Measurements from ENCODE around the gene ADORA1.

ADORA1 gene

DNA sequence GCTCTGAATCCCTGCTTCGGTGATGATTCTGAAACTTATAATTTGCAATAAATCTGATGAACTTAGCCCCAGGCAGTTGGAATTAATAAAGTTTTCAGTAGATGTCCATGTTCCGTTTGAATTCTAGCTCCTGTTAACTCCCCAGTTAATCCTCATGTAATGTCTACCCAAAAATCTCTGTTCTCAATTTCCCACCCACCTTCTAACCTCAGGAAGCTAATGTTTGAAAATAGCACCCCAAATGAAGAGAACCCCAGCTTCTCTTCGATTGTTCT lies 45.4 kb upstream of the ADORA1 start:
- TF ChIP-seq GLIS2 (tag by site-specific recombination; IDR thresholded peaks at IDR 0.05) (no peak), ZNF548 (tag by site-specific recombination; IDR thresholded peaks at IDR 0.05) (no peak), ZBTB11 (tag by site-specific recombination; conservative IDR thresholded peaks at IDR 0.05; ENCODE audit: low read depth) (no peak)
- TF ChIP-seq, protein P1, sequence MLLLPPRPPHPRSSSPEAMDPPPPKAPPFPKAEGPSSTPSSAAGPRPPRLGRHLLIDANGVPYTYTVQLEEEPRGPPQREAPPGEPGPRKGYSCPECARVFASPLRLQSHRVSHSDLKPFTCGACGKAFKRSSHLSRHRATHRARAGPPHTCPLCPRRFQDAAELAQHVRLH (tag by site-specific recombination; IDR thresholded peaks at IDR 0.05) = no peak
- POLR2A ChIA-PET = no interaction called here
- H3K36me3 ChIP-seq (ENCODE audit: control insufficient read depth in 2 of 2, insufficient read depth in 1 of 2, low read length in 2 of 2) = no peaks in the 10 kb centered on the region
- CTCF ChIA-PET = interaction anchor here (0.7 to 3.8 kb wide), 5 partner anchors 17 to 91 kb away, joined by 3 to 20 read pairs (median 3); no protein-coding TSS in a partner anchor
- H3K27ac ChIP-seq (ENCODE audit: extremely low read depth, low read depth, low read length) = no peak overlapping the region
- H3K4me1 ChIP-seq (ENCODE audit: control insufficient read depth, insufficient read depth, low read length) = no peaks in the 10 kb centered on the region
- no peak overlapping the region for H3K4me3 ChIP-seq (ENCODE audit: low read depth, low read length)
- no peaks in the 10 kb centered on the region for H3K9me3 ChIP-seq (ENCODE audit: control insufficient read depth, insufficient read depth, low read depth, low read length)

DNA sequence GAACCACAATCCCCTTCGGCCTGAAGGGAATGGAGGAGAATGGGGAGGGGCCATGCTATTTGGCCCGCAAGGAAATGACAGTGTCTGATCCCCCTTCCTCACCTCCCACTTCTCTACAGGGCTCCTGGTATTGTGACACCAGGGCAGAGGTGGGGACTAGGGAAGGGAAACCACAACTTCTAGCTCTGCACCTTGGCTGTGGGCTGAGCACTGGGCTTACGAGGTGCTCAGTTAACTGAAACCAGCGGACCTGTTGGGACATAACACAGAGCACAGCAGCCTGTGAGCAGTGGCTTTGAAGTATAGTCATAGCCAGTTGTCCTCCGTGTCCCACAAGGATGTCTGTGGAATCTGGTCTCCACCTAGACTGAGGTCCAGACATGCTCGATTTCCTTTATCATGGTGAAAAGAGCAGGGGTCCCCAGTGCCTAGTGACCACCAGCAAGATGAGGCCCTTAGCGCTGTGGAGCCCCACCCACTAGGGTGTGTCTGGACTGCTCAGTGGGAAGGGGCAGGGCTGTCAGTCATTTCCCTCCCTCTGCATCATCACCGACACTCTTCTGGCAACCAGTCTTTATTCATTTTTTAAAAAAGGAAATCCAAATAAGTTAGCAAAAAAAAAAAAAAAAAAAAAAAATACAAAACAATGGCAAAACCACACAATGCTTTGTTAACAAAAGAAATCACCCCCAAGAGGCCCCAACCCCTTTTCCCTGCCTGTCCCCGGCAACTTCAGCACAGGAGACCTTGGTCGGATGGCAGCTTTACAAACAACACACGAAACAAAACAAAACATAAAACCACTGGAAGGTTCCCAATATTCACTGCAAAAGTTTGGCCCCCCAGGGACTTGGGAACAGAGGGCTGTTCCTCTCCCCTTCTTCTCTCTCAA lies 44.7 kb upstream of the ADORA1 start:
- ChIA-PET CTCF (interaction anchor here (0.6 to 3.8 kb wide), 13 partner anchors 10 to 121 kb away, joined by 3 to 20 read pairs (median 3); no protein-coding TSS in a partner anchor), POLR2A (interaction anchor here (0.5 kb wide), 1 partner anchor 196 kb away, joined by 4 read pairs; no protein-coding TSS in a partner anchor)
- Histone ChIP-seq H3K9me3 (ENCODE audit: control insufficient read depth, insufficient read depth, low read depth, low read length) (no peaks in the 10 kb centered on the region), H3K36me3 (ENCODE audit: control insufficient read depth in 2 of 2, insufficient read depth in 1 of 2, low read length in 2 of 2) (no peaks in the 10 kb centered on the region), H3K4me3 (ENCODE audit: low read depth, low read length) (no peak overlapping the region), H3K27ac (ENCODE audit: extremely low read depth, low read depth, low read length) (no peak overlapping the region), H3K4me1 (ENCODE audit: control insufficient read depth, insufficient read depth, low read length) (no peaks in the 10 kb centered on the region)
- no peak for TF ChIP-seq ZNF624 (tag by site-specific recombination; IDR thresholded peaks at IDR 0.05)
- TF ChIP-seq ZSCAN16 (tag by site-specific recombination; IDR thresholded peaks at IDR 0.05) = peak; percentile 73; the same call in 1 of the 2 replicates

DNA sequence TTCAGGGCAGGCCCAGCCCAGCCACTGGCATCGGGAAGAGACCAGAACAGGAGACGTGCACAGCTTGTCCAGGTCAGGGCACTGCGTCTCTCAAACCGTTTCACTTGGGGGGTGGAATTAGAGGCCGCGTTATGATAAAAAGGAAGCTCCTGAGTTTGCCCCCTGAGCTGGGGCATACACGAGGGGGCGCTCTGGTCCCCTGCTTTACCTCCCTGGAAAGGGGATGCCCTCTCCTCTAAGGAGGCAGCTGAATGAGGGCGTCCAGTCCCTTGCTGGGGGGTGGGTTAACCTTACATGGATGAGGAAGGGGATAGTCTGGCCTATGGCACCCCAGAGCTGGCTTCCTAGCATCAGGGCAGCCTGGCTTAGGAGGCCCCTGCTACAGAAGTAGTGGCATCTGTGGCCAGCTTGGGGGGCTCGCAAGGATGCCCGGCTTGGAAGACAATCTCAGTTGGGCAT lies 44.0 kb upstream of the ADORA1 start:
- no peaks in the 10 kb centered on the region for H3K36me3 ChIP-seq (ENCODE audit: control insufficient read depth in 2 of 2, insufficient read depth in 1 of 2, low read length in 2 of 2)
- H3K27ac ChIP-seq (ENCODE audit: extremely low read depth, low read depth, low read length) = no peak overlapping the region
- H3K9me3 ChIP-seq (ENCODE audit: control insufficient read depth, insufficient read depth, low read depth, low read length) = no peaks in the 10 kb centered on the region
- no peak overlapping the region for H3K4me3 ChIP-seq (ENCODE audit: low read depth, low read length)
- ChIA-PET CTCF (interaction anchor here (0.6 to 3.8 kb wide), 18 partner anchors 10 to 186 kb away, joined by 3 to 20 read pairs (median 3); no protein-coding TSS in a partner anchor), POLR2A (no interaction called here)
- no peaks in the 10 kb centered on the region for H3K4me1 ChIP-seq (ENCODE audit: control insufficient read depth, insufficient read depth, low read length)
- TF ChIP-seq ZXDB (tag by site-specific recombination; IDR thresholded peaks at IDR 0.05) = no peak
- no peak for TF ChIP-seq MYNN (tag by site-specific recombination; IDR thresholded peaks at IDR 0.05; ENCODE audit: borderline replicate concordance)
- TF ChIP-seq, protein P2, sequence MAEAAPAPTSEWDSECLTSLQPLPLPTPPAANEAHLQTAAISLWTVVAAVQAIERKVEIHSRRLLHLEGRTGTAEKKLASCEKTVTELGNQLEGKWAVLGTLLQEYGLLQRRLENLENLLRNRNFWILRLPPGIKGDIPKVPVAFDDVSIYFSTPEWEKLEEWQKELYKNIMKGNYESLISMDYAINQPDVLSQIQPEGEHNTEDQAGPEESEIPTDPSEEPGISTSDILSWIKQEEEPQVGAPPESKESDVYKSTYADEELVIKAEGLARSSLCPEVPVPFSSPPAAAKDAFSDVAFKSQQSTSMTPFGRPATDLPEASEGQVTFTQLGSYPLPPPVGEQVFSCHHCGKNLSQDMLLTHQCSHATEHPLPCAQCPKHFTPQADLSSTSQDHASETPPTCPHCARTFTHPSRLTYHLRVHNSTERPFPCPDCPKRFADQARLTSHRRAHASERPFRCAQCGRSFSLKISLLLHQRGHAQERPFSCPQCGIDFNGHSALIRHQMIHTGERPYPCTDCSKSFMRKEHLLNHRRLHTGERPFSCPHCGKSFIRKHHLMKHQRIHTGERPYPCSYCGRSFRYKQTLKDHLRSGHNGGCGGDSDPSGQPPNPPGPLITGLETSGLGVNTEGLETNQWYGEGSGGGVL (tag by site-specific recombination; IDR thresholded peaks at IDR 0.05) = no peak
- TF ChIP-seq SP3 (tag by site-specific recombination; IDR thresholded peaks at IDR 0.05) = no peak
- TF ChIP-seq KLF8 (tag by site-specific recombination; IDR thresholded peaks at IDR 0.05) = no peak
- TF ChIP-seq ZBTB48 (tag by site-specific recombination; IDR thresholded peaks at IDR 0.05) = no peak
- TF ChIP-seq ZNF777 (tag by site-specific recombination; IDR thresholded peaks at IDR 0.05; ENCODE audit: borderline replicate concordance) = no peak
- TF ChIP-seq KLF9 (tag by site-specific recombination; IDR thresholded peaks at IDR 0.05; ENCODE audit: low read depth) = no peak
- TF ChIP-seq OSR2 (tag by site-specific recombination; IDR thresholded peaks at IDR 0.05) = no peak
- TF ChIP-seq ZNF404 (tag by site-specific recombination; IDR thresholded peaks at IDR 0.05) = no peak
- TF ChIP-seq PBX3 (CRISPR knock-in tag; IDR thresholded peaks at IDR 0.05) = no peak
- TF ChIP-seq TRIM28 (IDR thresholded peaks at IDR 0.05; ENCODE audit: borderline replicate concordance, low read length) = no peak
- no peak for TF ChIP-seq ZNF791 (tag by site-specific recombination; IDR thresholded peaks at IDR 0.05)
- TF ChIP-seq ZNF146 (tag by site-specific recombination; IDR thresholded peaks at IDR 0.05) = no peak
- TF ChIP-seq, protein P3, sequence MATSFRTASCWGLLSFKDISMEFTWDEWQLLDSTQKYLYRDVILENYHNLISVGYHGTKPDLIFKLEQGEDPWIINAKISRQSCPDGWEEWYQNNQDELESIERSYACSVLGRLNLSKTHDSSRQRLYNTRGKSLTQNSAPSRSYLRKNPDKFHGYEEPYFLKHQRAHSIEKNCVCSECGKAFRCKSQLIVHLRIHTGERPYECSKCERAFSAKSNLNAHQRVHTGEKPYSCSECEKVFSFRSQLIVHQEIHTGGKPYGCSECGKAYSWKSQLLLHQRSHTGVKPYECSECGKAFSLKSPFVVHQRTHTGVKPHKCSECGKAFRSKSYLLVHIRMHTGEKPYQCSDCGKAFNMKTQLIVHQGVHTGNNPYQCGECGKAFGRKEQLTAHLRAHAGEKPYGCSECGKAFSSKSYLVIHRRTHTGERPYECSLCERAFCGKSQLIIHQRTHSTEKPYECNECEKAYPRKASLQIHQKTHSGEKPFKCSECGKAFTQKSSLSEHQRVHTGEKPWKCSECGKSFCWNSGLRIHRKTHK (tag by site-specific recombination; IDR thresholded peaks at IDR 0.05) = no peak
- no peak for TF ChIP-seq ZNF623 (tag by site-specific recombination; IDR thresholded peaks at IDR 0.05)

All from HEK293 (cell line).